NCI-H187 treated with DMSO at 0.1 percent for 48 hours (cell line): ENCODE results near the gene THOC1.
"Not testable (repeated sequence)": the region's sequence is repeated elsewhere in the genome, so short reads cannot be mapped to it uniquely, and the experiment has no call there.

Experiments
- DNase-seq: peaks from one replicate; lab custom pipeline; 2025; lab: John Stamatoyannopoulos, UW

The THOC1 gene

DNA sequence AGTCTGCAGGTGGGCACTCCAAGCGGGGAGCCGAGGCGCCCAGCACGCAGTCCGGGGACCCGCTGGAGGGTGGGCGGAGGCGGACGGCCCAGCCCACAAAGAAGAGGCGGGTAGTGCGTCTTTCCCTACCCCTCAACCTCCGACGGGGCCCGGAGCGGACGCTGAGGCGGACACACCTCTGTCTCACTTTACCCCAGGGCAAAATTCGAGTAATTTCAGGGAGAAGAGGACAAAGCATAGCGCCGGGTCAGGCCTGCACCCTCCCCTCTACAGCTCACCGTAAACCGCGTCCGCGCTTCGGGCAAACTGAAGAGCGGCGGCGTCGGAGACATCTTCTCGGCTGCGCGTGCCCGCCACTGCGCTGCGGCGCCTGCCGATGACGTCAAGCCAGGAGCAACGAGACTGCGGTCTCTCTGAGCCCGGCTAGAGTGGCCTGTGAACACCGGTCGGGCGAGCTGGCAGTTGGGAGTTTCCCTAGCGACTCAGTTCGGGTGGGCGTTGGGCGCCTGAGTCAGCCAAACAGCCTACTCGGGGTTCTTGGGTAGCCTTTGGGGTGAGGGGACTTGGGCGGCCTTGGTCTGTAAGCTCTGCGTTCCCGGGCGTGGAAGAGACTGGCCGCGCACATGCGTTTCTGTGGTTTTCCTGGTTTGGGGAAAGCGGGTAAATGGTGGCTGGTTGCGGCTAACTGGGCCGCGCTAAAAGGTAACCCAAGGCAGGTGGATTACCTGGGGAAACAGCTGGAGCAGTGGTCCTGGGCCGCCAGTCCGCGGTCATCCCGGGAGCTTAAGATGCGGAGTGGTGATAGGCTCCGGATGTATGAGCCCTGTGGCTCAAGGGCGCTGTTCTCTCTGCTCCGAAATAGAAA lies at the start of gene THOC1:
Gene THOC1 (minus strand): TSS at position 360 of the 865 bp plus-strand sequence. CDS start 28 bp downstream, at position 332.
- DNase-seq = no peak

GRCh38 chr18:317618-318017 lies 49.8 kb upstream of the THOC1 start:
- no peak for DNase-seq

- DNase-seq = no peak
Observed at GRCh38 chr18:316393-316792, 48.5 kb upstream of the THOC1 start.

GRCh38 chr18:313931-314330 lies 46.1 kb upstream of the THOC1 start:
- DNase-seq = no peak

GRCh38 chr18:312415-312814 lies 44.6 kb upstream of the THOC1 start:
- no peak for DNase-seq

GRCh38 chr18:310042-310441 lies 42.2 kb upstream of the THOC1 start:
- no peak for DNase-seq

- DNase-seq = not testable (repeated sequence)
Observed at GRCh38 chr18:308086-308485, 40.2 kb upstream of the THOC1 start.

GRCh38 chr18:306608-307255 lies 38.9 kb upstream of the THOC1 start:
- DNase-seq = no peak

GRCh38 chr18:305003-305501 lies 37.2 kb upstream of the THOC1 start:
- DNase-seq = no peak

DNA sequence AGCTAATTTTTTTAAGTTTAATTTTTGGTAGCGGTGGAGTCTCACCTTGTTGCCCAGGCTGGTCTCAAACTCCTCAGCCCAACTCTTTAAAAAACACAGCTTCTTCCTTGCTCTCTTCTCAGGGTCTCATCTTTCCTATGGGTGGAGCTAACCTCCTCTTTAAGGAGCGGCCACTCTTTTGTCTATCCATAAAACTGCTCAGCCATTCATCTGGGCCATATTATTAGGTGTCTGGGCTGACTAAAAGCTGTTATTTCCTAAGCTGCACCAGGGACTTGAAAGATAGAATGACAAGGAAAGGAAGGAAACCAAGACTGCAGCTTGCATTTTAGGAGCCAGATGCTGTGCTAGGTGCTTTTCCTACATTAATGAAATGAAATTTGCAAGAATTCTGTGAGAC lies 35.8 kb upstream of the THOC1 start:
- DNase-seq = no peak

GRCh38 chr18:303011-303410 lies 35.2 kb upstream of the THOC1 start:
- no peak for DNase-seq

DNA sequence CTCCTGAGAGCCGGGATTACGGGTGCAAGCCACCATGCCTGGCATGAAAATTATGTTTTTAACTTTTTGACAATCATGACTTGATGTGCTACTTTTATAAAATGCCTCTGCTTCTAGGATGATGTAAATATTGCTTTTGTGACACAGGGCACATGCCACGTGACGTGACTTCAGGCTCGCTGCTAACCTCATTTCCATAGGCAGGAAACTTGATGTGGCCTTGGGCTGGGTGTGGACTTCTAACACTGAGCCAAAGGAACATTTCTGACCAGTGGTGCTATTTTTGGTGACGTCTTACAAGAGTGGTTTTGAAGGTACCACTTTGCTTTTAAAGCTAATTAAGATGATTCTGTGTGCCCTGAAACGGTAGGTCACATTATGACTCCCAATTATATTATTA lies 34.2 kb upstream of the THOC1 start:
- no peak for DNase-seq

- DNase-seq = no peak
Observed at GRCh38 chr18:297936-298335, 30.1 kb upstream of the THOC1 start.

- no peak for DNase-seq
Observed at GRCh38 chr18:295756-296490, 28.1 kb upstream of the THOC1 start.

GRCh38 chr18:294566-294965 lies 26.7 kb upstream of the THOC1 start:
- no peak for DNase-seq

- no peak for DNase-seq
Observed at GRCh38 chr18:293536-293935, 25.7 kb upstream of the THOC1 start.

GRCh38 chr18:292271-292670 lies 24.4 kb upstream of the THOC1 start:
- no peak for DNase-seq

DNA sequence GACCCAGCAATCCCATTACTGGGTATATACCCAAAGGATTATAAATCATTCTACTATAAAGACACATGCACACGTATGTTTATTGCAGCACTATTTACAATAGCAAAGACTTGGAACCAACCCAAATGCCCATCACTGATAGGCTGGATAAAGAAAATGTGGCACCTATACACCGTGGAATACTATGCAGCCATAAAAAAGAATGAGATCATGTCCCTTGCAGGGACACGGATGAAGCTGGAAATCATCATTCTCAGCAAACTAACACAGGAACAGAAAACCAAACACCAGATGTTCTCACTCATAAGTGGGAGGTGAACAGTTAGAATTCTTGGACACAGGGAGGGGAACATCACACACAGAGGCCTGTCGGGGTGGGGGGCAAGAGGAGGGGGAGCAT lies 22.1 kb upstream of the THOC1 start:
- not testable (repeated sequence) for DNase-seq

DNA sequence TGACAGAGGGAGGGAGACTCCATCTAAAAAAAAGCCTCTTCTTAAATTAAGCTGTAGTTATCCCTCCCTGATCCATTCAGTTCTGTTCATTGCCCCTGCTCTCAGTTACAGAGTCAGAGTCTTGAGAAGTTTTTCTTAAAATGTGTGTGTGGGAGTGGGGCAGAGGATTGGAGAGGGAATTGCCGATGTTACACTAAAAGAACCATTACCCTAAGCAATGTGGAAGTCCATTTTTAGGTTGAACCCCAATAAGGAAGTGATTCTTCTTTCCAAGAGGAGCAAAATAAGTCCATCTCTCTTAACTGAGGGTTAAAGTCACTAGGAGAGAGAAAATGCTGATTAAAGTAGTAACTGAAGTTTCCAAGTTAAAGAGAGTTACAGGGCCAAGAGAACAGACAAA lies 21.2 kb upstream of the THOC1 start:
- DNase-seq = no peak

DNA sequence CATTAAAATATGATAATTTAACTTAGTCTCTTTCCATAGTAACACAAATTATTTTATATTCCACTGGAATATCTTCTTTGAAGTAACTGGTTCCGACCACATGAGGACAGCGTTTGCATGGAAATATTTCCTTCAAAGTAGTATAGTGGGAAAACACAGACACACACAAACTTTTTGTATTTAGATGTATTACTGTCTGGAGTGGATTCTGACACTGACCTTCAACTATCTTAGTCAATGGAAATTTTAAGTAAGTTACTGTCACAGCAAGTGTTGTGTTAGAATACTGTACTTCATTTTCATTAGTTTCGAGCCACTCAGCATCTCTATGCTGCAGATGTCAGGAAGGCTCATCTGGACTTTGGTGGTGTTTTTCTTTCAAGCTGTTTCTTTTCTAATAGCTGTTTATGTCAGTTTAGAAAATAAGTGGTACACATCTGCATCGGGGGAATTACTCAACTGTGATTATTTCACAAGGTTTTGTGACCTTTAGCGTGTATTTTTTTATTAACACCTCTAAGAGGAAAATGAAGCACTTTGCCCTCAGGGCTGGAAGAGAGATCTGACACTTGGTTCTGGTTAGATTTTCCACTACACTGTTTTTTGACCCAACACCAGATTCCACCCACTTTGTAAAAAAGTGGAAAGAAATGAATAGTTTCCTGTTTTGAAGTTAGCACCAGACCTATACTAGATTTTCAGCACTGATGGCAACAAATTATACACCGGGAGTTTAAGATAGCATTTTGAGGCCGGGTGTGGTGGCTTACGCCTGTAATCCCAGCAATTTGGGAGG lies 18.9 kb upstream of the THOC1 start:
- no peak for DNase-seq

GRCh38 chr18:285817-286216 lies 18.0 kb upstream of the THOC1 start:
- no peak for DNase-seq

DNA sequence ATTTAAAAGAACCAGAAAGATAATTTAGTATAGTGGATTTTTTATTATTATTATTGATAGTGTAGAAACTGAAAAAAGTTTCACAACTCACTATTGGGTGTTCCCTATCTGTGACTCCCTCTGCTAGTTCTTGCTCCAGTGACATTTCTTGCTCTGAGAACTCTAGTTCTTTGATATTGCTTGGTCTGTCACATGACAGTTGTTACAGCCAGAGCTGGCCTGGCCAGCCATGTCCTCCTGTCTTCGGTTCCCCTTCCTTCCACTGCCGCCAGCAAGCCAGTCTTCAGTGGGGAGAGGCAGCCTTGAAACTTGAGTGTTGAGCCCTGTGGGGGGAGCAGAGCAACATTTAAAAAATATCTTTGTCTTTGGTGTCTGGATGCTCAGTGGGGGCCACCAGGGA lies 7.6 kb upstream of the THOC1 start:
- DNase-seq = no peak
